GM12892 (cell line): ENCODE measurements around the gene RHBDL1.

Source experiments
- DNase-seq: peaks from one replicate; pipeline ENCODE4 v3.0.0; 2011; ENCODE audit not compliant: insufficient read length
- FAIRE-seq: peaks from 2 replicates; lab custom pipeline; 2011; peaks lifted over from hg19 to GRCh38; lab: Jason Lieb, UNC
- POLR2A ChIP-seq: IDR thresholded peaks from 2 replicates; pipeline ENCODE4 v1.6.1; 2011; ENCODE audit warnings: low read depth, low read length, control low read depth
- POLR2AphosphoS5 ChIP-seq: IDR thresholded peaks from 2 replicates; pipeline ENCODE4 v1.6.1; 2011; ENCODE audit warnings: low read depth, low read length, control low read depth
- TAF1 ChIP-seq: IDR thresholded peaks from 2 replicates; pipeline ENCODE4 v1.6.1; 2011; ENCODE audit warnings: low read depth, mild to moderate bottlenecking, control low read depth, low read length, borderline replicate concordance

RHBDL1 gene

DNA sequence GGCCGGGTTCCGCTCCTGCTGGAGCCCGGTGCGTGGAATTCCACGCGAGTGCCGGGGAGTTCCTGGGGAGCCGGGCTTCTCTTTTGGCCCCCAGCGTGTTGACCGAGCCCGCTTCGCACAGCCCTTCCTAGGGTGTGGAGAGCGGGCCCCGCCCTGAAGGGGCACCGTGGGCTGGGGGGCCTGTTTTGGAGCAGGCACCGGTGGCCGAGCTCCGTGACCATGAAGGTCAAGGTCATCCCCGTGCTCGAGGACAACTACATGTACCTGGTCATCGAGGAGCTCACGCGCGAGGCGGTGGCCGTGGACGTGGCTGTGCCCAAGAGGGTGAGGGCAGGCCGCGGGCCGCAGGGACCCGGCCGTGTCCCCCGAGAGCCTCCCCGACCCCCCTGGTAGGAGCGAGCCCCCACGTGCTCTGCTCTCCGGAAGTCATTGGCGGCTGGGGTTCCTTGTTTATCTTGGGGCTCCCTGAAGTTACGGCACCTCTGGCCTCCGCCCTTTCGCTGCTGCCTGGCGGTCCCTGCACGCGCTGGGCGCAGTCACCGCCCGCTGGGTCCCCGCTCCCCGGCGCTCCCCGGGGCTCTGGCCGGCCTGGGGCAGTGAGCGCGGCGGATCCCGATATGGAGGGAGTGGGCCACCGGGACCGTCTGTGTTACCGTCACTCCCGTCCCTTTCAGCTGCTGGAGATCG, 52.0 kb downstream of the RHBDL1 start:
- no peak for TF ChIP-seq POLR2A
- no peak for TF ChIP-seq TAF1
- no peak for TF ChIP-seq POLR2AphosphoS5
- FAIRE-seq (peak; percentile 71), DNase-seq (no peak)
